ENCODE data around the gene LRRFIP2. TPM values are rescaled to one million over a fixed set of nuclear protein-coding genes. Genes with fewer than 3 reads are reported as not detected.
"Not testable (repeated sequence)": the region's sequence is repeated elsewhere in the genome, so short reads cannot be mapped to it uniquely, and the experiment has no call there.

The LRRFIP2 gene
- 10 to 100 TPM; 48.9 to 64.8 (median 62.7) TPM for total RNA-seq

- no peak for TF ChIP-seq POLR2A (IDR thresholded peaks at IDR 0.05)
- H3K27me3 ChIP-seq = no peaks in the 10 kb centered on the region
- H3K36me3 ChIP-seq = peaks cover 0 to 9% (median 0%) of the 10 kb centered on the region in 3 donors
- WGBS, 2 donors = 6 to 8% methylated on average over 5 of the region's 5 CpGs
- no peak for DNase-seq (ENCODE audit: low spot score in 2 of 2)
- no peaks in the 10 kb centered on the region for H3K9me3 ChIP-seq
- H3K4me3 ChIP-seq = peak within 1 kb of the TSS; percentile 88 to 97 (median 92)
- peak within 1 kb of the TSS; percentile 90 to 98 (median 94) for H3K27ac ChIP-seq
- H3K4me1 ChIP-seq = peaks cover 0 to 80% (median 35%) of the 10 kb centered on the region in 4 donors
These were observed at the start of gene LRRFIP2 for GRCh38 chr3:37174532-37175126. TSS of gene LRRFIP2 (minus strand) at chr3:37174582. CDS start at chr3:37148983, 25,599 bp downstream.

GRCh38 chr3:37223576-37223975, 49.2 kb upstream of the LRRFIP2 start:
- Histone ChIP-seq H3K27me3 (no peaks in the 10 kb centered on the region), H3K4me1 (no peaks in the 10 kb centered on the region), H3K9me3 (no peaks in the 10 kb centered on the region), H3K4me3 (no peak overlapping the region), H3K27ac (no peak overlapping the region), H3K36me3 (no peaks in the 10 kb centered on the region)
- WGBS, 2 donors = 89 to 96% methylated on average over 1 of the region's 1 CpG
- TF ChIP-seq CTCF (IDR thresholded peaks at IDR 0.05) = no peak
- no peak for TF ChIP-seq EP300 (IDR thresholded peaks at IDR 0.05)
- no peak for TF ChIP-seq POLR2A (IDR thresholded peaks at IDR 0.05)
- no peak for DNase-seq (ENCODE audit: low spot score in 2 of 2)

- no peak for DNase-seq (ENCODE audit: low spot score in 2 of 2)
- H3K4me3 ChIP-seq = no peak overlapping the region
- no peaks in the 10 kb centered on the region for H3K4me1 ChIP-seq
- H3K36me3 ChIP-seq = peaks cover 0 to 3% (median 0%) of the 10 kb centered on the region in 3 donors
- no peaks in the 10 kb centered on the region for H3K27me3 ChIP-seq
- TF ChIP-seq POLR2A (IDR thresholded peaks at IDR 0.05) = no peak
- TF ChIP-seq CTCF (IDR thresholded peaks at IDR 0.05) = no peak
- no peak for TF ChIP-seq EP300 (IDR thresholded peaks at IDR 0.05)
- H3K9me3 ChIP-seq = no peaks in the 10 kb centered on the region
- H3K27ac ChIP-seq = no peak overlapping the region
These were observed 48.8 kb upstream of the LRRFIP2 start for GRCh38 chr3:37223141-37223558.

GRCh38 chr3:37222542-37222941, 48.2 kb upstream of the LRRFIP2 start:
- not testable (repeated sequence) for H3K4me3 ChIP-seq; H3K9me3 ChIP-seq; H3K36me3 ChIP-seq; DNase-seq (ENCODE audit: low spot score in 2 of 2); H3K27me3 ChIP-seq; H3K4me1 ChIP-seq; H3K27ac ChIP-seq
- 91 to 93% methylated on average over 2 of the region's 2 CpGs for WGBS, 2 donors

GRCh38 chr3:37221407-37221806, 47.0 kb upstream of the LRRFIP2 start:
- Histone ChIP-seq H3K9me3 (no peaks in the 10 kb centered on the region), H3K36me3 (peaks cover 0 to 16% (median 0%) of the 10 kb centered on the region in 3 donors), H3K4me3 (no peak overlapping the region), H3K27me3 (no peaks in the 10 kb centered on the region), H3K27ac (no peak overlapping the region), H3K4me1 (no peaks in the 10 kb centered on the region)
- TF ChIP-seq POLR2A (IDR thresholded peaks at IDR 0.05) (no peak), EP300 (IDR thresholded peaks at IDR 0.05) (no peak), CTCF (IDR thresholded peaks at IDR 0.05) (no peak)
- no peak for DNase-seq (ENCODE audit: low spot score in 2 of 2)
- 42 to 50% methylated on average over 1 of the region's 1 CpG for WGBS, 2 donors

- Histone ChIP-seq H3K36me3 (peaks cover 0 to 16% (median 0%) of the 10 kb centered on the region in 3 donors), H3K4me3 (no peak overlapping the region), H3K27me3 (no peaks in the 10 kb centered on the region), H3K27ac (no peak overlapping the region), H3K9me3 (no peaks in the 10 kb centered on the region), H3K4me1 (no peaks in the 10 kb centered on the region)
- 69 to 77% methylated on average over 1 of the region's 1 CpG for WGBS, 2 donors
- no peak for DNase-seq (ENCODE audit: low spot score in 2 of 2)
- TF ChIP-seq EP300 (IDR thresholded peaks at IDR 0.05) = no peak
- TF ChIP-seq CTCF (IDR thresholded peaks at IDR 0.05) = no peak
- no peak for TF ChIP-seq POLR2A (IDR thresholded peaks at IDR 0.05)
These were observed 44.9 kb upstream of the LRRFIP2 start for GRCh38 chr3:37219266-37219665.
